Measurements from ENCODE around the gene PREX1.

The PREX1 gene

DNA sequence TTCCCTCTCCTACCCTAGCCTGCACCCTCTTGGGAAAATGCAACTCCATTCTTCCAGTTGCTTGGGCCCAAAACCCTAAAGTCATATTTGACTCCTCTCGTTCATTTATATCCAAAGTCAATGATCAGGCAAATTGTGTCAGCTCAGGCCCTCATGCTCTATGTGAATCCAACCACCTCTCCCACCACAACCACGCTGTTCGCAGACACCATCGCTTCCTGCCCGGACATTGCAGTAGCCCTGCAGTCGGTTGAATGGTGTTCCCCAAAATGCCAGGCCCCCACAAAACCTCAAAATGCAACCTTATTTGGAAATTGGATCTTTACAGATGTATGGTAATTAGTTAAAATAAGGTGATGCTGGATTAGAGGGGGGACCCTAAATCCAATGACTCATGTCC, 98.3 kb downstream of the PREX1 start:
- H3K27ac Mint-ChIP-seq = peak overlapping the region; percentile 32
- no peaks in the 10 kb centered on the region for H3K27me3 Mint-ChIP-seq
- ATAC-seq (ENCODE audit: low read depth) = no peak
- no peaks in the 10 kb centered on the region for H3K9me3 Mint-ChIP-seq
- H3K4me1 Mint-ChIP-seq = peaks cover 26% of the 10 kb centered on the region
- no peak for DNase-seq (ENCODE audit: low spot score in 2 of 2)
- H3K36me3 Mint-ChIP-seq = peaks cover 47% of the 10 kb centered on the region
- no peak overlapping the region for H3K4me3 Mint-ChIP-seq

DNA sequence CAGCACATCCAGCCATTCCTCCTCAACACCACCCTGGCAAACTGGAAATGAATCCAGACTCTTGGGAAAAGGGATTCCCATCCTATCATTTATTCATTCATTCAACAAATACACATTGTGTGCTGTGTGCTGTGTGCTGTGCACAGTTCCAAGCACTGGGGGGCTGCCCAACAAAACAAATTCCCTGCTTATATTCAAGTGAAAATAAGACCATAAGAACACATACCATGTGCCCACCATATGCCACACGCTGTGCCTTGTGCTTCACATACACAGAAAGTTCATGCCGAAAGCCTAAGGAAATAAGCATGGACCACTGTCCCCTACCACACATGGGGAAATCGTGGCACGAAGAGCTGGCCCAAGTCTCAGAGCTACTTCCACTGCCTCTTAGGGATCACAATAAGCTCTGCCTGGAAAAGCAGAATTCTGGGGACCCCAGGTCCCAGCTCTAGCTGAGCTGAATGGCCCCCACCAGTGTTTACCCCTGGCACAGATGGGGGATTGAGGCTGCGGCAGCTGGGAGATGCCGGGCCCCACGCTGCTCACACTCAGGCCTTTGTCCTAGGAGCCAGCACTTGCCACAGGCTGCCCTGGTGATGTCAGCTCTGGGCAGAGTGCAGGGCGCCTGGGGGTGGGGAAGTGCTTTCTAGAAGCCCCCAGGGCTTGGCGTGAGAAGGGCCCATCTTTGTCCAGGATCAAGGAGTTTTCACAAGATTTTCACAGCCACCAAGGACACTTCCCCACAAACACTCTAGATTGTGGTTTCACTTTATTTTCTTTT, 99.6 kb downstream of the PREX1 start:
- no peaks in the 10 kb centered on the region for H3K27me3 Mint-ChIP-seq
- peaks cover 43% of the 10 kb centered on the region for H3K36me3 Mint-ChIP-seq
- no peaks in the 10 kb centered on the region for H3K9me3 Mint-ChIP-seq
- H3K27ac Mint-ChIP-seq = peak overlapping the region; percentile 63
- no peak overlapping the region for H3K4me3 Mint-ChIP-seq
- no peak for ATAC-seq (ENCODE audit: low read depth)
- peaks cover 36% of the 10 kb centered on the region for H3K4me1 Mint-ChIP-seq
- DNase-seq (ENCODE audit: low spot score in 2 of 2) = no peak

DNA sequence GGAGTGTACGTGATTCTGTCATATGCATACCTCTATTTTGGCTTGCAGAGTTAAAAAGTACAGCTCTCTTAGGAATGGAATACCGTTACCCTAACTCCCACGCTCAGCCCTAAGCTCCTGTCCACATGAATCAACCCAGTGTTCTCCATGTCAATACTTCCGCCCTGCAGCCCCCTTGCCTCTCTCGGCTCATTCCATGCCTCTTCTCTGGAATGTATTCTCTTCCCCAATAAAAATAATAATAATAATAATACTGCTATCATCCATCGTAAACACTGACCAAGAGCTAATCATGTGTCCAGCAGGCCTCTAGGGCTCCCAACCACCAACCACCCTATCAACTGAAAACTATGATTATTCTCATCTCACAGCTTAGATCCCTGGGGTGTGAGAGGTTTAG, 100.6 kb downstream of the PREX1 start:
- peak overlapping the region; percentile 63 for H3K27ac Mint-ChIP-seq
- DNase-seq (ENCODE audit: low spot score in 2 of 2) (no peak), ATAC-seq (ENCODE audit: low read depth) (no peak)
- H3K4me1 Mint-ChIP-seq = peaks cover 36% of the 10 kb centered on the region
- H3K9me3 Mint-ChIP-seq = no peaks in the 10 kb centered on the region
- no peak overlapping the region for H3K4me3 Mint-ChIP-seq
- peaks cover 38% of the 10 kb centered on the region for H3K36me3 Mint-ChIP-seq
- H3K27me3 Mint-ChIP-seq = no peaks in the 10 kb centered on the region

DNA sequence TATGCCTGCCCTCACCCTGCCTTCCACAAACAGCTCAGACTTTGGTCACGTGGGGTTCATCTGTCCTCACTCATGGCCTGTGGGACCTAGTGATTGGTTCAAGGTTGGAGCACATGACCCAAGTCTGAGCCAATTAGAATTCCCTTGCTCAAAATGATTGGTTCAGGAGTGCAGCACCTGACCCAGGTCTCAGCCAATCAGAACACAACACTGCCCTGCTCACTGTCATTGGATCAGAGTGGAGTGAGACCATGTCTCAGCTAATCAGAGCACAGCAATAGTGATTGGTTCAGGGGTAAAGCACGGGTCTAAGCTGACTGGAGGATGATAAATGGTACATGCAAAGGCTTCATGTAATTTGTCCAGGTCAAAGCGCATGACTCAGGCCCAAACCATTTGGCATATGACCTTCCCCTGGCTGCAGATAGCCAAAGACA, 102.2 kb downstream of the PREX1 start:
- H3K27me3 Mint-ChIP-seq = no peaks in the 10 kb centered on the region
- ATAC-seq (ENCODE audit: low read depth) (no peak), DNase-seq (ENCODE audit: low spot score in 2 of 2) (no peak)
- H3K4me3 Mint-ChIP-seq = no peak overlapping the region
- H3K27ac Mint-ChIP-seq = peak overlapping the region; percentile 89
- H3K4me1 Mint-ChIP-seq = peaks cover 48% of the 10 kb centered on the region
- no peaks in the 10 kb centered on the region for H3K9me3 Mint-ChIP-seq
- H3K36me3 Mint-ChIP-seq = peaks cover 33% of the 10 kb centered on the region

DNA sequence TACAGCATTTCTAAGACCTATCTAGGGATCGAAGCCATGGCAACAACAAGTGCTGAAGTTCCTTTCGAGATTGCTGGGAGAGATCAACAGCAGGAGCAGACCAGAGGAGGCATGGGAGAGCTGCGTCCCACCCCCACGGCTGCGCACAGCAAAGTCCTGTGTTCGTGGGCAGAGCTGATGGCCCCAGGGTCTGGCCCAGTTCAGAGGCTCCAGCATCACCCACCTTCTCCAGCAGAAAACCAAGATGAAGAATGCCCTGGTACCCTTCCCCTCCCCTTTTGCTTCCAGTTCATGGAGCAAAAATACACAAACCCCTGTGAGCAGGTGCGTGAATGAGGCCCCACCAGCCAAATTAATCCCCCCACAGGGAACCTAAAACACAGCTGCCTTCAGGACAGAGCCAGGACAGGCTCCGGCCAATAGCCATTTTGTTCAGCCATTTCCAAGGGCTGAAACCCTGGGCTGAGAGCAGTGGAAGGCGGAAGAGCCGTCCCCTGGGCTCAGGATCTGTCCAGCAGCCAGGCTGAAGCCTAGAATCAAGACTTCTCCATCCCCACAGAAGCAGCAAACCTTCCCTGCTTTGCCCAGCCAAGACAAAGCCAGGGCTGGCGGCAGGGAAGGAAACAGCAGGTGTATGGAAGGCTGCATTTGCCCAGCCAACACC, 102.8 kb downstream of the PREX1 start:
- H3K27ac Mint-ChIP-seq = peak overlapping the region; percentile 89
- H3K27me3 Mint-ChIP-seq = no peaks in the 10 kb centered on the region
- peaks cover 48% of the 10 kb centered on the region for H3K4me1 Mint-ChIP-seq
- no peaks in the 10 kb centered on the region for H3K9me3 Mint-ChIP-seq
- DNase-seq (ENCODE audit: low spot score in 2 of 2) (no peak), ATAC-seq (ENCODE audit: low read depth) (no peak)
- no peak overlapping the region for H3K4me3 Mint-ChIP-seq
- H3K36me3 Mint-ChIP-seq = peaks cover 30% of the 10 kb centered on the region

DNA sequence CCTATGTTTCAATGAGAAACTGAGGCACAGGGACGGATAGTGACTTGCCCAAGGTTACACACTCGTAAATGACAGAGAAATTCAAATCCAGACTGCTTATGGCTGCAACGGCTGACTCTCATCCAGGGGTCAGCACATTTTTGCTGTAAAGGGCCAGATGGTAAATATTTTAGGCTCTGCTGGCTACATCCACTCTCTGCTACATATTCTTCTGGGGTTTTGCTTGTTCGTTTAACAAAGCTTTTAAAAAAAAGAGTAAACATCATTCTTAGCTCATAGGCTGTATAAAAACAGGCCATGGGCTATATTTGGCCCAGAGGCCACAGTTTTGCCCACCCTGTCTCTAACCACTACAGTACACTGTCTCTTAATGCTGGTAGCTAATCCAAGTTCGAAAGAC, 103.4 kb downstream of the PREX1 start:
- Mint-ChIP-seq H3K4me3 (no peak overlapping the region), H3K27ac (peak overlapping the region; percentile 89), H3K27me3 (no peaks in the 10 kb centered on the region), H3K4me1 (peaks cover 46% of the 10 kb centered on the region), H3K36me3 (peaks cover 31% of the 10 kb centered on the region), H3K9me3 (no peaks in the 10 kb centered on the region)
- DNase-seq (ENCODE audit: low spot score in 2 of 2) (no peak), ATAC-seq (ENCODE audit: low read depth) (no peak)

DNA sequence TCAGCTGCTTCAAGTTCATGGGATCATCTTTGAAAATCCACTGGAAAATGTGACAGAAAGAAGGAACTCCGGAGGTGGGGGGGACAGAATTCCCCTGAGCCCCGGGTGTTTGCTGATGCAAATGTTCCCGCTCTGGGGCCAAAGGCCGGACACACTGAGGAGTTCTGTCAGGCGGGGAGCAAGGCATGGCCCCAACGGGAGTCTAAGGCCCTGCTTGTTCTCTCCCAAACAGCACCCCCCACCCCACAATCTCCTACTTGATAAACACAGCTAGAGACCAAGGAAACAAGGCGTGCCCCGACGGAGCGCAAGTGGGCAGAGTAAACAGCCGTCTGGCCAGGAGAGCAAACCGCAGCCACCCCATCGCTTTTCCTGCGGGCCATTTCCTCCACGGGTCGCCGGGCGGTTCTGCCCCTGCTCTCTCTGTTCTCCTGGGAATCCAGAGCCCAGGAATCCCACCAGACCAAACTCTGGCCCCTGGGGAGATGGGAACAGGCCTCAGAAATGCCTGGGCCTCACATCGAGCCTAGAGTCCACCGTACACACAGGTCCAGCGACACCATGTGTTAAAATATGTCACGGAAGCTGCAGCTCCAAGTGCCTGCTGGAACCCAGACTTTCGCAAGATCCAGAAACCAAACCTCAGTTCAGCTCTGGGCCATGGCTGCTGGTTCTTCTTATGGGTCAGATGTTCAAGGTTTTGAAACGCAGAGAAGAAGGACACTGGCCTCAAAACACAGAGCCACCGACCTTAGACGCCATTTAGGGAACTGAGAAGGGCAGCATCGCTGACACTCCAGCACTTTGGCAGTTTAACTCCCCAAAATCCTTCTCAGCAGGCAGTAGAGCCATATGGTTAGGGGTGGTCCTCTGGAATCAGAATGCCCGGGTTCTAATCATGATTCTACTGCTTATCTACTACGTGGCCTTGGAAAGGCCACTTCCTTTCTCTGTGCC, 104.2 kb downstream of the PREX1 start:
- Mint-ChIP-seq H3K9me3 (no peaks in the 10 kb centered on the region), H3K4me1 (peaks cover 51% of the 10 kb centered on the region), H3K4me3 (no peak overlapping the region), H3K36me3 (peaks cover 28% of the 10 kb centered on the region), H3K27ac (peak overlapping the region; percentile 89), H3K27me3 (no peaks in the 10 kb centered on the region)
- DNase-seq (ENCODE audit: low spot score in 2 of 2) (no peak), ATAC-seq (ENCODE audit: low read depth) (no peak)

DNA sequence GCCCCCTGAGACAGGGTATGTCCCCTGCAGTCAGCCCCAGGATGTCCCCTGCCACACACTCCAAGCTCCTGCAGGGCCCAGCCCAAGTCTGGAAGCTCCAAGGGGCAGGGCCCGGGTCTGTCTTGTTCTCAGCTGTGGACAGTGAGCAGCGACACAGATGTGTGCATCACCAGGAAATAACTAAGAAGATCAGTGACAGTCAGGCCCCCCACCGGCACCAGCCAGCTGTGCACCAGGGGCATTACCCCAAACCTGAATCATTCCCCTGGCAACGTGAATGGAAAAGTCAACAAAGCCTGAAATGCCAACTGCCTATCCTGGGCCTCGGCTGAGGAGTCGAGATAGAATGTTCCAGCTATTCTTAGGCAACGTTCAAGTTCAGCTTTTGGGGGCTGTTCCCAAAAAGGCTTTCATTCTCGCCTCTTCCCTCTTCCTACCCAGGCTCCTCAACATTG, 105.0 kb downstream of the PREX1 start:
- Mint-ChIP-seq H3K4me1 (peaks cover 55% of the 10 kb centered on the region), H3K36me3 (peaks cover 25% of the 10 kb centered on the region), H3K27me3 (no peaks in the 10 kb centered on the region), H3K27ac (peak overlapping the region; percentile 89), H3K9me3 (no peaks in the 10 kb centered on the region), H3K4me3 (peak overlapping the region; percentile 79)
- DNase-seq (ENCODE audit: low spot score in 2 of 2) (no peak), ATAC-seq (ENCODE audit: low read depth) (peak; percentile 63)

DNA sequence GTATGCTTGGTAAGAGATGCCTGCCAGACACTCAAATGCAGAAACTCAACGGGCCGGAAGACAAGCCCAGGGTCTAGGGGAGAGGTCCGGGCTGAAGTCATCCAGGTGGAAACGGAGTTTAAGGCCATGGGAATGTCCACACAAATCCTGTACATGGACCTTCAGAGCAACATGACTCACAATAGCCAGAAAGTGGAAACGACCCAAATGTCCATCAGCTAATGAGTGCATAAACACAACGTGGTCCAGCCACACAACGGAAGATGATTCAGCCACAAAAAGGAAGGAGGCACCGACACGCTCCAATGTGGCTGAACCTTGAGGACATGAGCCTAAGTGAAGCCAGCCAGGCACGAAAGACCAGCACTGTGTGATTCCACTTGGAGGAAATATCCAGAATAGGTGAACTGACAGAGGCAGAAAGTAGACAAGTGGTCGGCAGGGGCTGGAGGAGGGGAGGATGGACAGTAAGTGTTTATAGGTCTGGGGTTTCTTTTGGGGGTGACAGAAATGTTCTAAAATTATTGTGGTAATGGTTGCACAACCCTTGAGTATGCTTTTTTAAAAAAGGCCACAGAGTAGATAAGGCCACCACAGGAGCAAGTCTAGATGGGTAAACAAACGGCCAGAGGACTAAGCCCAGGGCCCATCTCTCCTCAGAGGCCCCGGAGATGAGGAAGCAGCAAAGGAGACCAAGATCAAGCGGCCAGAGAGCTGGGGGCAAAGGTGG, 105.6 kb downstream of the PREX1 start:
- Mint-ChIP-seq H3K36me3 (peaks cover 20% of the 10 kb centered on the region), H3K9me3 (no peaks in the 10 kb centered on the region), H3K4me1 (peaks cover 60% of the 10 kb centered on the region), H3K4me3 (peak overlapping the region; percentile 79), H3K27me3 (no peaks in the 10 kb centered on the region), H3K27ac (peak overlapping the region; percentile 89)
- ATAC-seq (ENCODE audit: low read depth) (peak; percentile 56), DNase-seq (ENCODE audit: low spot score in 2 of 2) (no peak)

DNA sequence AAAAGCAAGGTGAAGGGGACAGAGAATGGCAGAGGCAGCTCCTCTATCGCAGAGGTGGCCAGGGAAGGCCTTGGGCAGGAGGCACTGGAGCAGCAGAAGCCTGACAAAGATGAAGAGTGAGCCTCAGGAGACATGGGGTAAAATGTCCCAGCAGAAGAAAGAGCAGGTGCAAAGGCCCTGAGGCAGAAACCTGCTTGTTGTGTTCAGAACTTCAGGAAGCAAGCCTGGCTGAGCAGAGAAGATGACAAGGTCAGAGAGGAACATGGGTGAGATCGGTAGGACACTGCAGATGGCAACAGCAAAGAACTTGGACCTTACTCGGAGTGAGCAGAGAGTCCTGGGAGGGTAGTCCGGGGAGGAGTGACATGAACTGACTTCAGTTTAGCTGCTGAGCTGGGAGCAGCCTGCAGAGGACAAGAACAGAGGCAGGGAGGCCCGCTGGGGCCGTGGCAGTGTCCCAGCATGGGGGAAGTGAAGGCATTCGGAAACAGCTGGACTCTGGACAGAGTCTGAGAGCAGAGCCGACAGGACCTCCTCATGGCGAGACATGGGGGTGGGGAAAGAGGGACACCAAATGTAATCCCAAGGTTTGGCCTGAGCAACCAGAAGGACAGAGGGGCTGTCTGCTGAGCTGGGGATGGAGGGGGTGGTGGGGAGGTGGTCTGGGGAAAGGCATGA, 106.3 kb downstream of the PREX1 start:
- H3K4me1 Mint-ChIP-seq = peaks cover 63% of the 10 kb centered on the region
- peaks cover 20% of the 10 kb centered on the region for H3K36me3 Mint-ChIP-seq
- no peaks in the 10 kb centered on the region for H3K27me3 Mint-ChIP-seq
- ATAC-seq (ENCODE audit: low read depth) = no peak
- H3K27ac Mint-ChIP-seq = peak overlapping the region; percentile 89
- DNase-seq (ENCODE audit: low spot score in 2 of 2) = no peak
- H3K9me3 Mint-ChIP-seq = no peaks in the 10 kb centered on the region
- peak overlapping the region; percentile 79 for H3K4me3 Mint-ChIP-seq

DNA sequence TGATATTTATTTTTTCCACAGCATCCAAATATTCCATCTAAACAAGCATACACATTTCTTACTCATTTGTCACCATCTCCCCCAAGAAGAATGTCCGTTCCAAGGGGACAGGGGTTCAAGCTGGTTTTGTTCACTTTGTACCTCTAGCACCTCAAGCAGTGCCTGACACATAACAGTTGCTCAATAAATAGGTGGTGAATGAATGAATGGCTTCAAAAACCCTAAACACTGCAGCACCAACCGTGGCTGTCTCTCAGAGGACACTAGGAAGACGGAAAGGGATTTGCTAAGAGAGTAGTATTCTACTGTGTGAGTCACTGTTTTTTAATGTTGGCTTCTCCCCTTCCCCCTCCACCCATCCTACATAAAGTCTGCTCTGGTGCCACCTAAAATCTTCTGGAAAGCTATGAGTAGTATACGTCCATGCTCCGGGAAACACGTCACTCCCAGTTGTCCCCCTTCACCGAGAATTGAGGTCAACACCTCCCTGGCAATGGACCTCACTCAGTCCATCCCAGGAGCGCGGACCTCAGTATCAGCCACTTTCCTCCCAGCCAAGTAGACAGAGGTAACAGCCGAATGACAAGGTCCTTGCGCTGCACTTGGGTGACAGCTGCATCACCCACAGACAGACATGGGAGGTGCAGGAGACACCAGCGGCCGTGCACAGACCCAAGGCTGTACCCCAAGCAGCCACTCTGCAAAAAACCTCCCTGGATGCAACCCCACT, 107.4 kb downstream of the PREX1 start:
- Mint-ChIP-seq H3K27ac (peak overlapping the region; percentile 89), H3K27me3 (no peaks in the 10 kb centered on the region), H3K9me3 (no peaks in the 10 kb centered on the region), H3K4me1 (peaks cover 74% of the 10 kb centered on the region), H3K36me3 (peaks cover 15% of the 10 kb centered on the region), H3K4me3 (peak overlapping the region; percentile 79)
- DNase-seq (ENCODE audit: low spot score in 2 of 2) (no peak), ATAC-seq (ENCODE audit: low read depth) (no peak)

DNA sequence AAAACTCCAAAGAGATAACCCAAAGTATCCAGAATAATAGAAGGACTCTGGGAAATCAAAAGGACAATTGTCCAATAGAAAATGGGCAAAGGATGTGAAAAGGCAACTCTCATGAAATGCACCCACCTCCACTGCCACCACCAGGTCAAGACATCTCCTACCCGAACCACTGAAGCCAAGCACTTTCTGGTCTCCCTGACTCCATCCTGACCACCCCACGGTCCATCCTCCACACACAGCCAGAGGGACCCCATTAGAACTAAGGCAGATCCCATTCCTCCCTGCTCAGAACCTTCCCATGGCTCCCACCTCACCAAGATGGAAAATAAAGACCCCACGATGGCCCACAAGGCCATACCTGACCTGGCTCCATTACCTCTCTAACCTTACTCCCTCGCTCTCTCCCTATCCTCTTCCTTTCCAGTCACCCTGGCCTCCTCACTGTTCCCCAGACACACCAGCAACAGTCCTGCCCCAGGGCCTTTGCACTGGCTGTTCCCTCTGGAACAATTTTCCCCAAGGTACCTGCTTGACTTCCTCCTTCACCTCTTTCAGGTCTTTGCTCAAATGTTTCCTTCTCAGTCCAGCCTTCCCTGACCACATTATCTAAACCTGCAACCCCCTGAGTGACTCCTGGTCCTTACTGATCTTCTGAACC, 108.1 kb downstream of the PREX1 start:
- Mint-ChIP-seq H3K4me1 (peaks cover 81% of the 10 kb centered on the region), H3K27ac (peak overlapping the region; percentile 89), H3K9me3 (no peaks in the 10 kb centered on the region), H3K36me3 (peaks cover 15% of the 10 kb centered on the region), H3K4me3 (peak overlapping the region; percentile 48), H3K27me3 (no peaks in the 10 kb centered on the region)
- ATAC-seq (ENCODE audit: low read depth) = no peak
- DNase-seq (ENCODE audit: low spot score in 2 of 2) = no peak
